Measurements from ENCODE around the gene CYREN.

CYREN gene

DNA sequence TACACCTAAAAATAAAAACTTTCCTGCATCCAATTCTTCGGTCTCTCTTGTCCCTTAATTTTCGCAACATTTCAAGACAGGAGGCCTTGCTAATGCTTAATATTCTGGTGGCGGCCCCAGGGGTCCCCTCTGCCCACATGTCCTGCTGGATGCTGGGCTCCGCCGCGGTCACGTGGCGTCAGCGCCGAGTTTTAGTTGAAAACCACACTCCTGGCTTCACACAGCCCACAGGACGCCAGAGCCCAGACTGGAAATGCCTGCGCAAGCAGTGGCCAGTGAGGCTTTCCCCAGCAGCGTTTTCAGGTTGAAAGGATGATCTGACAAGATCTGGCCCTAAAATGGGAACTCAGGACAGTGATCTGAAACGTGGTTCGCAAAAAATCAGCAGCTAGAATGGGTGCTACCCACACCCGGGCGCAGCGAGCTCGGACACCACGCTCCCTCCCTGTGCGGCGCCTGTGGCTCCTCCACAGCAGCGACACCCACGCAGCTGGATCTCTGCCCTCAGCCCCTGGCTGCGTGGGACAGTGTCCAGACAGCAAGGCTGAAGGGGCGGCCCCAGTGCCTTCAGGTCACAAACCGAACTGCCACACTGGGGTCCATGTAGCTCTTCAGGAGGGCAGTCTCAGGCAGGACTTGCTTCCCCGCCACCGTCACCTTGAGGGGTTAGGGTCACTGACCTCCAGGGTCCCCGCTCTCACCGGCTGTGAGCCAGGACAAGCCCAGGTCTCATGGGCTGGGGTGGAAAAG lies 11.6 kb upstream of the CYREN start:
- DNase-seq (ENCODE audit: low spot score) = no peak
- TF ChIP-seq, protein P1, sequence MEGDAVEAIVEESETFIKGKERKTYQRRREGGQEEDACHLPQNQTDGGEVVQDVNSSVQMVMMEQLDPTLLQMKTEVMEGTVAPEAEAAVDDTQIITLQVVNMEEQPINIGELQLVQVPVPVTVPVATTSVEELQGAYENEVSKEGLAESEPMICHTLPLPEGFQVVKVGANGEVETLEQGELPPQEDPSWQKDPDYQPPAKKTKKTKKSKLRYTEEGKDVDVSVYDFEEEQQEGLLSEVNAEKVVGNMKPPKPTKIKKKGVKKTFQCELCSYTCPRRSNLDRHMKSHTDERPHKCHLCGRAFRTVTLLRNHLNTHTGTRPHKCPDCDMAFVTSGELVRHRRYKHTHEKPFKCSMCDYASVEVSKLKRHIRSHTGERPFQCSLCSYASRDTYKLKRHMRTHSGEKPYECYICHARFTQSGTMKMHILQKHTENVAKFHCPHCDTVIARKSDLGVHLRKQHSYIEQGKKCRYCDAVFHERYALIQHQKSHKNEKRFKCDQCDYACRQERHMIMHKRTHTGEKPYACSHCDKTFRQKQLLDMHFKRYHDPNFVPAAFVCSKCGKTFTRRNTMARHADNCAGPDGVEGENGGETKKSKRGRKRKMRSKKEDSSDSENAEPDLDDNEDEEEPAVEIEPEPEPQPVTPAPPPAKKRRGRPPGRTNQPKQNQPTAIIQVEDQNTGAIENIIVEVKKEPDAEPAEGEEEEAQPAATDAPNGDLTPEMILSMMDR (IDR thresholded peaks at IDR 0.05; ENCODE audit: extremely low read depth, missing control alignments) = no peak

DNA sequence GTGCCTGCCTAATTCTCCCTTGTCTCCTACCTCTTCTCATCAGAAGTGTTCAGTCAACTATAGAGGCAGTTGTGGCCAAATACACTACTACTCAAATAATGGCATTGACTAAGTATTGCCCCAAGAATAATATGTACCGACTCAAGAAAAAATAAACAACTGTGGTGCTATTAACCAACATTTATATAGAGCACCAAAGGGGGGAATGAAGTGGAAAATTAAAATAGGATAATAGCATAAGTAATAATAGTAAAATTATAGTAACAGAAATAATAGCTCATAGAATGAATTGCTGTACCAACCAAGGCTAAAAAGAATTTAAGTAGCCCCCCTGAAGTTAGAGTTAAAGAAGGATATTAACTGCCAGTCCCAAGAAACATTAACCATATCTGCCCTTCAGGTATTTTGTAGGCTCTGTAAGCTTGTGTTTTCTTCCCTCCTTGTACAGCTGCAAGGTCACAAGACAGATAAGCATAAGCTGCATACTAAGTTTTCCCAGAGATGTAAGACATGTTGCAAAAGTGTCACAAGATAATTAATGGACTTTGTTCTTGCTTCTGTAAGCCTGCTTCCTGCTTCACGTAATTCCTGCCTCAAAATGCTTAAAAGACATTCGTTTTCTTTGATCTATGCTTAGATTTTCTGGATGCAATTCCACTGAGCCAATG lies 10.9 kb upstream of the CYREN start:
- TF ChIP-seq, protein P1 (IDR thresholded peaks at IDR 0.05; ENCODE audit: extremely low read depth, missing control alignments) = no peak
- no peak for DNase-seq (ENCODE audit: low spot score)

DNA sequence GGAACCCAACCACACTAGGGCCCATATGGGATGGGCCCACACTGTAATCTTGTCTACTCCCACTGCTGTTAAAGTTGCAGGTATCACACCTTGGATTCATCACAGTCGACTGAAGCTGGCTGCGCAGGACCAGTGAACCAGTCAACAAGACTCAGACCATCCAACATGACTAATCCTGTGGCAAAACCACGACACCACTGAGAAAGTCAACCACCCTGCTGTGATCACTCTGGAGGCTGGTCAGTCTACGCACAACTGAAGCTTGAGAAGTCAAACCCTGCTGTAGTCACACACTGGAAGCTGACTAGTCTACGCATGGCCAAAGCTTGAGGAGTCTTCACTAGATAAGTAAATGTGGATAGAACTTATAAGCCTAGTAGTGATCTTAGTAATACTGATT lies 9.6 kb upstream of the CYREN start:
- TF ChIP-seq, protein P1 (IDR thresholded peaks at IDR 0.05; ENCODE audit: extremely low read depth, missing control alignments) = no peak
- DNase-seq (ENCODE audit: low spot score) = no peak

DNA sequence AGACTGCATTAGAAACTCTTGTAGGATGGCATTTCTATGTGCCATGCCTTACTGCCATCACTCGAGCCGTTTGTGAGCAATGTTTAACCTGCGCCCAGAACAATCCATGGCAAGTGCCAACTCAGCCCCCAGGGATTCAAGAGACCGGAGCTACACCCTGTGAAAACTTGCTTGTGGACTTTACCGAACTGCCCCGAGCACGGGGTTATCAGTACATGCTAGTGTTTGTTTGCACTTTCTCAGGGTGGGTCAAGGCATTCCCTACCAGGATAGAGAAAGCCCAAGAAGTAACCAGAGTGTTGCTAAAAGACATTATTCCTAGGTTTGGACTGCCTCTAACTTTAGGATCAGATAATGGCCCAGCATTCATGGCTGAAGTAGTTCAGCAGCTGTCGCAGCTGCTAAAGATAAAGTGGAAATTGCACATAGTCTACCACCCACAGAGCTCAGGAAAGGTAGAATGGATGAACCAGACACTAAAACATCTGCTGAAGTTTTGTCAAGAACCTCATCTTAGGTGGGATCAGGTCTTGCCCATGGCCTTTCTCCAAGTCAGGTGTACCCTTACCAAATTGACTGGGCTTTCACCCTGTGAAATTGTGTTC lies 8.9 kb upstream of the CYREN start:
- TF ChIP-seq, protein P1 (IDR thresholded peaks at IDR 0.05; ENCODE audit: extremely low read depth, missing control alignments) = no peak
- no peak for DNase-seq (ENCODE audit: low spot score)

DNA sequence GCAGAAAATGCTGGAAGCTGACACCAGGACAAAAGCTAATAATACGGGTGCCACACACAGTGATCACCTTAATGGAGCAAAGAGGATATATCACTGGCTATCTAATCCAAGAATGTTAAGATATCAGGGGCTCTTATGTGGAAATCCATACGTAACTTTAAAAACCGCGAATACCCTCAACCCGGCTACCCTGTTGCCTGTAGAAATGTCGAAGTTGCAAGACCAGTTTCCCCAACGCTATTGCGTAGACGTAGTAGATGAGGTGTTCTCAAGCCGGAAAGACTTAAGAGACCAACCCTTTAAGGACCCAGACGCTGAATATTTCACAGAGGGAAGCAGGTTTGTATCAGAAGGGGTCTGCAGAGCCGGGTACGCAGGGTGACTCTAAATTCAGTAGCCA lies 7.9 kb upstream of the CYREN start:
- TF ChIP-seq, protein P1 (IDR thresholded peaks at IDR 0.05; ENCODE audit: extremely low read depth, missing control alignments) = no peak
- DNase-seq (ENCODE audit: low spot score) = no peak

DNA sequence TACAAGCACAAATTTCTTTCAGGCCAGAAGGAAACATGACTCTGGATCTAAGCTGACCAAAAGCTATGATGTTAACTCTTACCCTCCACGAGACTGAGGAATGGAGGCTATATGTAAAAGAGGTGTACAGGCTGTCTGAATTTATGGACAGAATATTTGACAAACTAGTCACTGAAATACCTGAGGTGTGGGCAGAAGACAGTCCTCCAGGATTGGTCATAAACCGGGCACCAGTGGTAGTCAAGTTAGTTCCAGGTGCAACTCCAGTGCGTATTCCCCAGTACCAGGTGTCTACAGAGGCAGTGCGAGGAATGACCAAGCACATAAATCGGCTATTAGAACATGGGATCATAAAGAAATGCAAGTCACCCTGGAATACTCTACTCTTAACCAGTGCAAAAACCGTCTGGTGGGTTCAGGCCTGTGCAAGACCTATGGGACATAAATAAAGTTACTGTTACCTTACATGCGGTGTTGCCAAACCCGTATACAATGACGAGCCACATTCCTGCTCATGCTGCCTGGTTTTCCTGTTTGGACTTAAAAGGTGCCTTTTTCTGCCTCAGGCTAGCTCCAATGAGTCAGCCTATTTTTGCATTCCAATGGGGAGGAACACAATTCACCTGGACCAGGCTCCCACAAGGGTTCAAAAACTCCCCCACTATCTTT lies 6.7 kb upstream of the CYREN start:
- TF ChIP-seq, protein P1 (IDR thresholded peaks at IDR 0.05; ENCODE audit: extremely low read depth, missing control alignments) = no peak

DNA sequence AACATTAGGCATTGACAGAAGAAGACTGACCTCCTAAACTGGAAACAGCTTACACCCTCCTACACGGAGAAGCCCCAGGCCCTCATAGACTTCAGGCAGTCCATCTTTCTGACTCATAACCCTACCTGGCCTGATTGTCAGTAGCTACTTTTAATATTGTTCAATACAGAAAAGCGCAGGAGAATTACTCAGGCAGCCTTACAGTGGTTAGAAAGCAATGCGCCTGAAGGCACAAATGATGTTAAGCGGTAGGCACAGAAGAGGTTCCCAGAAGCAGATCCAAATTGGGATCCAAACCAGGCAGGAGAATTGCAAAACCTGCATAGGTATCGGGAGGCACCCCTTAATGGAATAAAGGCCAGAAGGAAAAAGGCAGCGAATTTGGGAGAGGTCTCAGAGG lies 5.4 kb upstream of the CYREN start:
- DNase-seq (ENCODE audit: low spot score) = no peak
- TF ChIP-seq, protein P1 (IDR thresholded peaks at IDR 0.05; ENCODE audit: extremely low read depth, missing control alignments) = no peak

More for the DNA sequence above, 6.7 kb upstream of the CYREN start:
- DNase-seq (ENCODE audit: low spot score) = no peak

Measured in GM20000 (cell line).